SK-N-MC (cell line): Measurements from ENCODE around the gene MOCOS.
"Not testable (repeated sequence)": the region's sequence is repeated elsewhere in the genome, so short reads cannot be mapped to it uniquely, and the experiment has no call there.

ENCODE experiments used
- DNase-seq: peaks from one replicate; pipeline ENCODE4 v3.0.0-alpha.2; 2011; ENCODE audit warnings: low read depth, low spot score
- H3K27ac ChIP-seq: fragments of 200-600 bp; sonication (generic); 2 replicates; pipeline ENCODE4 v1.5.1; 2016; ENCODE audit warnings: mixed run types
- H3K36me3 ChIP-seq: fragments of 200-600 bp; sonication (generic); 2 replicates; pipeline ENCODE4 v1.6.1; 2017; ENCODE audit warnings: antibody characterized with exemption, low read length, mixed read lengths; ENCODE audit not compliant: insufficient read depth
- H3K4me3 ChIP-seq: fragments of 200-600 bp; sonication (generic); 2 replicates; pipeline ENCODE4 v1.5.1; 2016
- H3K9ac ChIP-seq: fragments of 200-600 bp; sonication (generic); 2 replicates; pipeline ENCODE4 v1.8.0; 2017; ENCODE audit warnings: mixed run types, mixed read lengths; ENCODE audit not compliant: insufficient read length
- H3K9me3 ChIP-seq: fragments of 200-600 bp; sonication (generic); 2 replicates; pipeline ENCODE4 v1.6.1; 2017; ENCODE audit warnings: low read depth, mild to moderate bottlenecking, antibody characterized with exemption, low read length, moderate library complexity, mixed read lengths
- EZH2 ChIP-seq: fragments of 200-600 bp; sonication (generic); IDR thresholded peaks from one replicate; pipeline ENCODE4 v1.6.1; 2017; ENCODE audit warnings: antibody characterized with exemption
- FOXP2 ChIP-seq: optimal IDR thresholded peaks from 2 replicates; pipeline ENCODE3; 2011; ENCODE audit warnings: mild to moderate bottlenecking, moderate library complexity; ENCODE audit not compliant: insufficient read depth; ENCODE audit errors: extremely low read length, control extremely low read depth
- POLR2AphosphoS5 ChIP-seq: IDR thresholded peaks from 2 replicates; pipeline ENCODE4 v1.6.1; 2012; ENCODE audit warnings: mild to moderate bottlenecking, low read depth, low read length, borderline replicate concordance

Gene MOCOS

GRCh38 chr18:36153771-36154170 lies 33.5 kb upstream of the MOCOS start:
- TF ChIP-seq POLR2AphosphoS5: no peak
- no peak for TF ChIP-seq EZH2
- TF ChIP-seq FOXP2: no peak
- Histone ChIP-seq H3K27ac (no peak overlapping the region), H3K36me3 (peaks cover 87% of the 10 kb centered on the region), H3K9me3 (no peaks in the 10 kb centered on the region), H3K4me3 (no peak overlapping the region), H3K9ac (no peak overlapping the region)
- no peak for DNase-seq

GRCh38 chr18:36155851-36156757 lies 31.2 kb upstream of the MOCOS start:
- no peak for TF ChIP-seq FOXP2
- TF ChIP-seq POLR2AphosphoS5: no peak
- no peak for TF ChIP-seq EZH2
- no peak for DNase-seq
- Histone ChIP-seq H3K9ac (no peak overlapping the region), H3K27ac (no peak overlapping the region), H3K4me3 (no peak overlapping the region), H3K36me3 (peaks cover 85% of the 10 kb centered on the region), H3K9me3 (no peaks in the 10 kb centered on the region)

- Histone ChIP-seq H3K27ac (no peak overlapping the region), H3K9ac (no peak overlapping the region), H3K36me3 (peaks cover 90% of the 10 kb centered on the region), H3K9me3 (no peaks in the 10 kb centered on the region), H3K4me3 (no peak overlapping the region)
- TF ChIP-seq EZH2 (no peak), FOXP2 (no peak), POLR2AphosphoS5 (no peak)
- DNase-seq: no peak
Measured at GRCh38 chr18:36157441-36157840, 29.9 kb upstream of the MOCOS start.

GRCh38 chr18:36158266-36158867 lies 28.9 kb upstream of the MOCOS start:
- DNase-seq: no peak
- peaks cover 89% of the 10 kb centered on the region for H3K36me3 ChIP-seq
- no peak overlapping the region for H3K9ac ChIP-seq
- no peak overlapping the region for H3K4me3 ChIP-seq
- H3K9me3 ChIP-seq: no peaks in the 10 kb centered on the region
- H3K27ac ChIP-seq: no peak overlapping the region
- TF ChIP-seq FOXP2 (no peak), EZH2 (no peak), POLR2AphosphoS5 (no peak)

GRCh38 chr18:36160959-36161371 lies 26.3 kb upstream of the MOCOS start:
- no peak for DNase-seq
- Histone ChIP-seq H3K4me3 (no peak overlapping the region), H3K9me3 (no peaks in the 10 kb centered on the region), H3K27ac (no peak overlapping the region), H3K9ac (no peak overlapping the region), H3K36me3 (peaks cover 92% of the 10 kb centered on the region)
- TF ChIP-seq FOXP2: no peak

GRCh38 chr18:36162981-36163380 lies 24.3 kb upstream of the MOCOS start:
- Histone ChIP-seq H3K4me3 (no peak overlapping the region), H3K36me3 (peaks cover 85% of the 10 kb centered on the region), H3K9ac (no peak overlapping the region), H3K9me3 (no peaks in the 10 kb centered on the region), H3K27ac (no peak overlapping the region)
- TF ChIP-seq FOXP2 (no peak), POLR2AphosphoS5 (no peak), EZH2 (no peak)
- no peak for DNase-seq

- Histone ChIP-seq H3K27ac (no peak overlapping the region), H3K9me3 (no peaks in the 10 kb centered on the region), H3K9ac (no peak overlapping the region), H3K4me3 (no peak overlapping the region), H3K36me3 (peaks cover 68% of the 10 kb centered on the region)
- DNase-seq: no peak
- no peak for TF ChIP-seq POLR2AphosphoS5
- TF ChIP-seq FOXP2: no peak
- no peak for TF ChIP-seq EZH2
Measured at GRCh38 chr18:36167692-36168218, 19.5 kb upstream of the MOCOS start.

- not testable (repeated sequence) for H3K4me3 ChIP-seq, H3K9me3 ChIP-seq, H3K9ac ChIP-seq, DNase-seq, H3K27ac ChIP-seq
- peaks cover 67% of the 10 kb centered on the region for H3K36me3 ChIP-seq
Measured at GRCh38 chr18:36168296-36168695, 19.0 kb upstream of the MOCOS start.

GRCh38 chr18:36169938-36170337 lies 17.4 kb upstream of the MOCOS start:
- Histone ChIP-seq H3K9ac (no peak overlapping the region), H3K9me3 (no peaks in the 10 kb centered on the region), H3K4me3 (no peak overlapping the region), H3K27ac (no peak overlapping the region), H3K36me3 (peaks cover 63% of the 10 kb centered on the region)
- DNase-seq: no peak
- TF ChIP-seq EZH2 (no peak), FOXP2 (no peak)
